Ovary (tissue), 3 donors: ENCODE results near the gene DAB1.

Source experiments
- POLR2A ChIP-seq: fragments of 450-650 bp; IDR thresholded peaks from one replicate; pipeline ENCODE4 v1.6.1; 2017; ENCODE audit warnings: antibody characterized with exemption, mild to moderate bottlenecking, moderate library complexity
- TF ChIP-seq, protein P1 (sequence below), 3 donors: fragments of 450-650 bp in 2 of 3; fragments of 200-600 bp in 1 of 3; IDR thresholded peaks; one replicate each; pipeline versions ENCODE4 v1.5.1 to v1.8.0; 2016 to 2022; ENCODE audit warnings: antibody characterized with exemption in 3 of 3, mild to moderate bottlenecking in 1 of 3
- donor health status: DM: no; HTN: no; CAD: no.

DNA sequence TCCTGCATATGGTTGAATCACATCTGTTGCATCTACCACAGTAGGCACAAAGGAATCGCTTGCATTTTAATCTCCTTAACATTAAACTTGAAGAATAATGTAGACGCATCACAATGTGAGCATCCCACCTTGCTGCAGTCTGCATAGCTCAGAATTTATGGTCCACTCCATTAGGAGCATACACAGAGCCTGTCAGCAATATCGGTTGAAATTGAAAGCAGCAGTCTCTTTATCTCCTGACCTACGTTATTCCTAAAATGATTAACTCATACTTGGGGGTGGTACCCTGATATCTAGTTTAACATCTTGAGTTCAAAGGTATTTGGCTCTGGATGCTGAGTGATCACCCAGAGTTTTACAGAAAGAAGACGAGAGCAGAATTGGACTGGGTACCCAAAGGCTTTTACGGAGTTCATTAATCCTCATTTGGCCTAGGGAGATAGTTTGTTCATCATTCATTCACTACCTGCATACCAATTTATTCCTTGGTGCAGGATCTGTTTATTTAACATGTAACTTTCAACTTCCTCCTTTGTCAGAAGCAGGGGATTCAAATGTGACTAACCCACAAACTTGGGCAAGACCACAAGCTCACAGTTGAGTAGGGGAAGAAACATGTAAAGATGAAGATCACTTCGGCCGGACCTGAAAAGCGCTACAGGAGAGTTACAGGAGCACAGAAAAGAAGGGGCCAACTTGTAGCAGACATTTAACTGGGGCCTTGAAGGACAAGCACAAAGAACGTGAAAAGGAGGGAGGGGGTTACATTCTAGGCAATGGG, 187.9 kb downstream of the DAB1 start:
- TF ChIP-seq, protein P1, sequence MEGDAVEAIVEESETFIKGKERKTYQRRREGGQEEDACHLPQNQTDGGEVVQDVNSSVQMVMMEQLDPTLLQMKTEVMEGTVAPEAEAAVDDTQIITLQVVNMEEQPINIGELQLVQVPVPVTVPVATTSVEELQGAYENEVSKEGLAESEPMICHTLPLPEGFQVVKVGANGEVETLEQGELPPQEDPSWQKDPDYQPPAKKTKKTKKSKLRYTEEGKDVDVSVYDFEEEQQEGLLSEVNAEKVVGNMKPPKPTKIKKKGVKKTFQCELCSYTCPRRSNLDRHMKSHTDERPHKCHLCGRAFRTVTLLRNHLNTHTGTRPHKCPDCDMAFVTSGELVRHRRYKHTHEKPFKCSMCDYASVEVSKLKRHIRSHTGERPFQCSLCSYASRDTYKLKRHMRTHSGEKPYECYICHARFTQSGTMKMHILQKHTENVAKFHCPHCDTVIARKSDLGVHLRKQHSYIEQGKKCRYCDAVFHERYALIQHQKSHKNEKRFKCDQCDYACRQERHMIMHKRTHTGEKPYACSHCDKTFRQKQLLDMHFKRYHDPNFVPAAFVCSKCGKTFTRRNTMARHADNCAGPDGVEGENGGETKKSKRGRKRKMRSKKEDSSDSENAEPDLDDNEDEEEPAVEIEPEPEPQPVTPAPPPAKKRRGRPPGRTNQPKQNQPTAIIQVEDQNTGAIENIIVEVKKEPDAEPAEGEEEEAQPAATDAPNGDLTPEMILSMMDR (IDR thresholded peaks at IDR 0.05): no peak
- no peak for TF ChIP-seq POLR2A
